Measurements from ENCODE around the gene NACC2. TPM values are rescaled to one million over a fixed set of nuclear protein-coding genes. Genes with fewer than 3 reads are reported as not detected.

Gene NACC2
- total RNA-seq, 1 donor from 2014 or later = 8.1 TPM

DNA sequence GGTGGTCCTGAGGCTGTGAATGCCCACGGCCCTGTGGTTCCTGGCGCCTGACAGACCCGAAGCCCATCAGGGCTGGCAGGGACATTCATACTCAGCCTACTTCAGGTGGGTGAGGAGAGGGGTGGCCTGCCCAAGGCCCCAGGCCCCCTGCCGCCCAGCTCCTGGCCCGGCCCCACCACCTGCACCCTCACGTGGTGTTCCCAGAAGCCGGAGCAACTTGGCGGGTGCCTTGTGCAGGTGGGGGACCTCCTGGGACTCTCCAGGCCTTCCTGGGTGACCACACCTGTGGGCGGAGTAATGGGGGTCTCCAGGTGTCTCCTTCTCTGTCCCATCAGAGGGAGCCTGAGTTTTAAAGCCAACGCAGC lies 97.1 kb downstream of the NACC2 start:
- Mint-ChIP-seq H3K4me1 (peaks cover 20% of the 10 kb centered on the region), H3K9me3 (no peaks in the 10 kb centered on the region), H3K27me3 (ENCODE audit: low read depth) (no peaks in the 10 kb centered on the region), H3K27ac (ENCODE audit: unreplicated experiment) (no peak overlapping the region), H3K4me3 (no peak overlapping the region), H3K36me3 (ENCODE audit: low read depth) (no peaks in the 10 kb centered on the region)
- DNase-seq (ENCODE audit: low read depth, low spot score) = no peak
- TF ChIP-seq, protein P1, sequence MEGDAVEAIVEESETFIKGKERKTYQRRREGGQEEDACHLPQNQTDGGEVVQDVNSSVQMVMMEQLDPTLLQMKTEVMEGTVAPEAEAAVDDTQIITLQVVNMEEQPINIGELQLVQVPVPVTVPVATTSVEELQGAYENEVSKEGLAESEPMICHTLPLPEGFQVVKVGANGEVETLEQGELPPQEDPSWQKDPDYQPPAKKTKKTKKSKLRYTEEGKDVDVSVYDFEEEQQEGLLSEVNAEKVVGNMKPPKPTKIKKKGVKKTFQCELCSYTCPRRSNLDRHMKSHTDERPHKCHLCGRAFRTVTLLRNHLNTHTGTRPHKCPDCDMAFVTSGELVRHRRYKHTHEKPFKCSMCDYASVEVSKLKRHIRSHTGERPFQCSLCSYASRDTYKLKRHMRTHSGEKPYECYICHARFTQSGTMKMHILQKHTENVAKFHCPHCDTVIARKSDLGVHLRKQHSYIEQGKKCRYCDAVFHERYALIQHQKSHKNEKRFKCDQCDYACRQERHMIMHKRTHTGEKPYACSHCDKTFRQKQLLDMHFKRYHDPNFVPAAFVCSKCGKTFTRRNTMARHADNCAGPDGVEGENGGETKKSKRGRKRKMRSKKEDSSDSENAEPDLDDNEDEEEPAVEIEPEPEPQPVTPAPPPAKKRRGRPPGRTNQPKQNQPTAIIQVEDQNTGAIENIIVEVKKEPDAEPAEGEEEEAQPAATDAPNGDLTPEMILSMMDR (conservative IDR thresholded peaks at IDR 0.05) = no peak

DNA sequence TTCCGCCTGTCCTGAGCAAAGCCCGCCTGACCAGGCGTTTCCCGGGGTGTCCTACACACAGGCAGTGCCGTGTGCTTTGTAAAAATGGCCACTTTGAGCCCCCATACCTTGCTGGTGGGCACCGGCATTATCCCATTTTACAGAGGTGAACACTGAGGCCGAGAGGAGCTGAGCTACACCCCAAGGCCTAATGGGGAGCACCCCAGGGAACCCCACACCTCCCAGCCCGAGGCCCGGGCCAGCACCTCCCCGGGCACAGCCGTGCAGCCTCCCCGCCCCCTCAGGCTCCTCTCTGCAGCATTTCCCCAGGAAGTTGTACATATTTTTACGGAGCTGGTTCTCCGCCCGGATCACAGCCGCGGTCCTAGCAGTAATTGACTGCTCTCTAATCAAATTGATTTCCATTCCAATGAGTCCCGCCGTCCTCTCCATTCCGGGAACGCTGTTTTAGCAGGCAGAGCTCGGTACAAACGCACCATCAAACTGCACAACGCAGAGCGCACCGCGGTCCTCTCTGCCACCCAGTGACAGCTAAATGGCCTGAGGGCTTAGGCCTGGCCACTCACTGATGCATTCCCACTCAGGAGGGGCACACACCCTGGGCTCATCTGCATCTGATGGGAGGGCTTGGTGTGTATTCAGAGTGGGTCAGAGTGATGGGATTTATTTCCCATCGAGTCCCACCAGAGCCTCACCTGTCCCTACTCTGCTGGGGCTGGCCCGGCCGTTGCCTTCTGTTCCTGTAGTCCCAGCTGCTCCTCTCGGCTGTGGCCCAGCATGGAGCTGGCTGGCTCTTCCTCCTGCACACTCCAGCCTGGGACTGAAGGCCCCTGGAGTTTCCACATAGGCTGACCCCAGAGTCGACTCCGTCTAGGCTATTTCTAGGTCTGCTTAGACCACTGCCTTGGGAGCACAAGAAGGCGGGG lies 97.7 kb downstream of the NACC2 start:
- H3K4me1 Mint-ChIP-seq = peaks cover 20% of the 10 kb centered on the region
- no peak overlapping the region for H3K4me3 Mint-ChIP-seq
- H3K27ac Mint-ChIP-seq (ENCODE audit: unreplicated experiment) = peak overlapping the region; percentile 86
- H3K9me3 Mint-ChIP-seq = no peaks in the 10 kb centered on the region
- DNase-seq (ENCODE audit: low read depth, low spot score) = no peak
- no peaks in the 10 kb centered on the region for H3K27me3 Mint-ChIP-seq (ENCODE audit: low read depth)
- TF ChIP-seq, protein P1 (conservative IDR thresholded peaks at IDR 0.05) = no peak
- no peaks in the 10 kb centered on the region for H3K36me3 Mint-ChIP-seq (ENCODE audit: low read depth)

- TF ChIP-seq, protein P1 (conservative IDR thresholded peaks at IDR 0.05) = no peak
- H3K27ac Mint-ChIP-seq (ENCODE audit: unreplicated experiment) = peak overlapping the region; percentile 29
These were observed 99.3 kb downstream of the NACC2 start for GRCh38 chr9:135995816-135996215.

DNA sequence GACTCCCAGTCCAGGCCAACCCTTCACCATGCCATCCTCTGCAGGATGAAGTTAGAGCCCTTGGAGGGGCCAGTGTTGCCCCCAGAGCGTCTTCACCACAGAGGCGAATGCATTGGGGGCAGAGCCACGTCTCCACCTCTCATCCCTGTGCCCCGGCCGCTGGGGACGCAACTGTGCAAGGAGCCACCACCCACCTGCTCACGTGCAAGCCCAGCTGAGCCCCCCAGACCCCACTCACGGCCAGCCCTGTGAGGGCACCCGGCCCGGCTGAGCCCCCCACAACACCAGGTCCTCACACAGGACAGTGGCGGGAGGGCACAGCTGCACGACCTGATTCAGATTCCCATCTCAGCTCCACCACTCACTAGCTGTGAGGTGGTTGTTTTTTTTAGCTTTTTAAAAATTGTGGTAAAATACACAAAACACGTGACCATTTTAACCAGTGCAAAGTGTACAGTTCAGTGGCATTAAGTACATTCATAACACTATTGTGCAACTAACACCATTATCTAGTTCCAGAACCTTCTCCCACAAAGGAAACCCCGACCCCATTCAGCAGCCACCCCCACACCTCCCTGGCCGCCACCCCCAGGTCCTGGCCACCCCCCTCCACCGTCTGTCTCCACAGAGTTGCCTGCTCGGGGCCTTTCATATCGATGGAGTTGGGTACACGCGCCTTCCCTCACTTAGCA lies 100.4 kb downstream of the NACC2 start:
- no peak for DNase-seq (ENCODE audit: low read depth, low spot score)
- TF ChIP-seq, protein P1 (conservative IDR thresholded peaks at IDR 0.05) = no peak
- Mint-ChIP-seq H3K27me3 (ENCODE audit: low read depth) (no peaks in the 10 kb centered on the region), H3K9me3 (no peaks in the 10 kb centered on the region), H3K4me1 (peaks cover 15% of the 10 kb centered on the region), H3K4me3 (no peak overlapping the region), H3K36me3 (ENCODE audit: low read depth) (no peaks in the 10 kb centered on the region), H3K27ac (ENCODE audit: unreplicated experiment) (no peak overlapping the region)

More at GRCh38 chr9:135995816-135996215, 99.3 kb downstream of the NACC2 start:
- Mint-ChIP-seq H3K4me3 (peak overlapping the region; percentile 44), H3K27me3 (ENCODE audit: low read depth) (no peaks in the 10 kb centered on the region), H3K9me3 (no peaks in the 10 kb centered on the region), H3K36me3 (ENCODE audit: low read depth) (no peaks in the 10 kb centered on the region), H3K4me1 (peaks cover 21% of the 10 kb centered on the region)
- DNase-seq (ENCODE audit: low read depth, low spot score) = no peak

DNA sequence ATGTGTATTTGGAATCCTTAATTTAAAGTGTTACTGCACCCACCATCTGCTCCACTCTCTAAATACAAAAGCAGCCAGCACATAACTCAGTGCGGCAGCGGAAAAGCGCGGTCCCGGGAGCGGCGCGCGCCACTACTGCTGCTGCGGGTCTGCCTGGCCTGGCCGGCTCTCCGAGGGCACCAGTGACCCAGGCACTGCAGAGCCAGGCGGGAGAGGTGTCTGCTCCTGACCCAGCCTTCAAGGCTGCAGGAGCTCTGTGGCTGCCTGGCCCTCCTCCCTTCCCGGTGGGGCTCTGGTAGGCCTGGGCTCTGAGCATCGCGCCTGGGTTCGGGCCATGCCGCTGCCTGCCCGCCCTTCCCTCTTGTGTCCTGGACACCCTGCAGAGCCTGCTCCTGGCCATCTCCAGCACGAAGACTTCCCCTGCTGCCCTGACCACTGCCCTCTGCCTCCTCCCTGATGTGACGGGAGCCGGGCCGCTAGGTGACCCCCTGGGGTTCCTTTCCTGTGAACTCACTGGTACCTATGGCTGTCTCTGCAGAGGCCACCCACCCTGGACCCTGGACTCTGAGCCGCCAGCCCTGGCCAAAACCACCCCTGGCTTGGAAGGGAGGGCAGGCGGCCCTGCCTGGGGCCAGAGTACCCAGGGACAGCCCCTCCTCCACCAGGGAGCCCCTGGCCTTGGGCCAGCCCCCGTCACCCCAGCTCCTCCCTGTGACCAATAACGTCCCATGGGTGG lies 101.2 kb downstream of the NACC2 start:
- Mint-ChIP-seq H3K27me3 (ENCODE audit: low read depth) (no peaks in the 10 kb centered on the region), H3K4me3 (peak overlapping the region; percentile 47), H3K27ac (ENCODE audit: unreplicated experiment) (peak overlapping the region; percentile 43), H3K9me3 (no peaks in the 10 kb centered on the region), H3K4me1 (peaks cover 15% of the 10 kb centered on the region), H3K36me3 (ENCODE audit: low read depth) (no peaks in the 10 kb centered on the region)
- TF ChIP-seq, protein P1 (conservative IDR thresholded peaks at IDR 0.05) = no peak
- DNase-seq (ENCODE audit: low read depth, low spot score) = no peak

Measured in neural crest cell (in vitro differentiated cells).